Suprapubic skin (tissue), 4 donors: Measurements from ENCODE around the gene PCDH1. TPM values are rescaled to one million over a fixed set of nuclear protein-coding genes. Genes with fewer than 3 reads are reported as not detected.

Experiments
- DNase-seq, 2 donors: peaks; one replicate each; pipeline ENCODE4 v3.0.0-alpha.2; 2019; ENCODE audit warnings: low spot score in 2 of 2
- H3K27ac ChIP-seq: fragments of 200-600 bp; sonication (generic); one replicate; pipeline ENCODE4 v1.5.1; 2019
- H3K27me3 ChIP-seq: fragments of 200-600 bp; sonication (generic); one replicate; pipeline ENCODE4 v1.5.1; 2019
- H3K36me3 ChIP-seq: fragments of 200-600 bp; sonication (generic); one replicate; pipeline ENCODE4 v1.5.1; 2019
- H3K4me1 ChIP-seq: fragments of 200-600 bp; sonication (generic); one replicate; pipeline ENCODE4 v1.5.1; 2019
- H3K4me3 ChIP-seq: fragments of 200-600 bp; sonication (generic); one replicate; pipeline ENCODE4 v1.5.1; 2019; ENCODE audit warnings: mild to moderate bottlenecking
- H3K9me3 ChIP-seq: fragments of 200-600 bp; sonication (generic); one replicate; pipeline ENCODE4 v1.5.1; 2019
- EP300 ChIP-seq: sonication (generic); formaldehyde crosslinking; IDR thresholded peaks from one replicate; pipeline ENCODE4 v1.6.1; 2017; ENCODE audit warnings: antibody characterized with exemption
- POLR2A ChIP-seq, 2 donors: fragments of 450-650 bp; IDR thresholded peaks; one replicate each; pipeline ENCODE4 v1.6.1; 2017; ENCODE audit warnings: antibody characterized with exemption in 2 of 2, mild to moderate bottlenecking in 2 of 2, moderate library complexity in 2 of 2
- POLR2AphosphoS5 ChIP-seq, 3 donors: sonication (generic); formaldehyde crosslinking; IDR thresholded peaks; one replicate each; pipeline ENCODE4 v1.6.1; 2017; ENCODE audit warnings: antibody characterized with exemption in 3 of 3
- WGBS: methylation state at CpG from one replicate; pipeline ENCODE4 v1.1.5; 2018; 5-methylcytosine and 5-hydroxymethylcytosine counted together
- total RNA-seq, 4 donors: library from RNA; depleted of rRNA; stranded (reverse); fragments of >200 nt; gene quantifications; one replicate each; pipeline ENCODE4 v1.1.0, GENCODE V29; 2016
- TF ChIP-seq, protein P1 (sequence below), 2 donors: fragments of 200-600 bp in 1 of 2; fragments of 450-650 bp in 1 of 2; sonication (generic) in 1 of 2; IDR thresholded peaks; one replicate each; pipeline ENCODE4 v1.5.1; 2016 to 2019; ENCODE audit warnings: antibody characterized with exemption in 2 of 2, mild to moderate bottlenecking in 1 of 2, moderate library complexity in 1 of 2

PCDH1 gene
- total RNA-seq, 4 donors from 2014 or later, result 76.2 to 122 (median 89.5) TPM

DNA sequence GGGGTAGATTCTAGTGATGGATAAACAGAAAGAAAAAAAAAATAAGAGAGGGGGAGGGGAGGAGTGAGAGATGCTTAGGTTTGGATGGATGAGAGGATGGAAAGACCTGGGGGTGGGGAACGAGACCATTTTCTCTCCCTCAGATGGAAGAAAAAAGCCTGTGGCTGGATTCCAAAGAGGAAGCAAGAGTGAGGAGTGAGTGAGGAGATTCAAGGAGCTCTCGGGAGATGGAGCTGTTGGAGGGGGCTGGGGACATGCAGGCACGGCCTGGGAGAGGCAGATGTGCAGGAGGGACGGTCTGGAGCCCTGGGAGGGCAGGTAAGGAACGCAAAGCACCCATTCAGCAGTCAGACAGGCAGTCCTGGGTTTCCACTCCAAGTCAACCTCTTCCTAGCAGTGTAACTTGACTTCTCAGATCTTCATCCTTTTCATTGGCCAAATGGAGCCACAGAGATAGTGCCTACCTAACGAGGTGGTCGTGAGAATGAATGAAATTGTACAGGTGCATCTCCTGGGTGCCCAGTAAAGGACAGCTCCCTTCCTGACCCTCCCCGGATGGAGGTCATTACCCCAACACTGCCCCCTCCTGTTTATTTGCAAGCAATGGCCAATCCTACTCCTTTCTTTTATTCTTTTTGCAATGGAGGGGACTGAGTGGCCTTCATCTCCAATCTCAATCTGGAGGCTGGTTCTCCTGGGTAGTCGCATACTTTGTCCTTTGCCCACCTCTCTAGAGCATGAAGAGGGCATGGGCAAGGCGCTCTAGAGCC lies 52.2 kb downstream of the PCDH1 start:
- no peak overlapping the region for H3K27ac ChIP-seq
- no peaks in the 10 kb centered on the region for H3K9me3 ChIP-seq
- H3K4me1 ChIP-seq, result peaks cover 10% of the 10 kb centered on the region
- no peaks in the 10 kb centered on the region for H3K36me3 ChIP-seq
- WGBS, result 36% methylated on average over 10 of the region's 10 CpGs
- DNase-seq, result no peak
- H3K27me3 ChIP-seq, result no peaks in the 10 kb centered on the region
- H3K4me3 ChIP-seq, result no peak overlapping the region
- no peak for TF ChIP-seq POLR2AphosphoS5 (IDR thresholded peaks at IDR 0.05)
- no peak for TF ChIP-seq POLR2A (IDR thresholded peaks at IDR 0.05)
- TF ChIP-seq, protein P1, sequence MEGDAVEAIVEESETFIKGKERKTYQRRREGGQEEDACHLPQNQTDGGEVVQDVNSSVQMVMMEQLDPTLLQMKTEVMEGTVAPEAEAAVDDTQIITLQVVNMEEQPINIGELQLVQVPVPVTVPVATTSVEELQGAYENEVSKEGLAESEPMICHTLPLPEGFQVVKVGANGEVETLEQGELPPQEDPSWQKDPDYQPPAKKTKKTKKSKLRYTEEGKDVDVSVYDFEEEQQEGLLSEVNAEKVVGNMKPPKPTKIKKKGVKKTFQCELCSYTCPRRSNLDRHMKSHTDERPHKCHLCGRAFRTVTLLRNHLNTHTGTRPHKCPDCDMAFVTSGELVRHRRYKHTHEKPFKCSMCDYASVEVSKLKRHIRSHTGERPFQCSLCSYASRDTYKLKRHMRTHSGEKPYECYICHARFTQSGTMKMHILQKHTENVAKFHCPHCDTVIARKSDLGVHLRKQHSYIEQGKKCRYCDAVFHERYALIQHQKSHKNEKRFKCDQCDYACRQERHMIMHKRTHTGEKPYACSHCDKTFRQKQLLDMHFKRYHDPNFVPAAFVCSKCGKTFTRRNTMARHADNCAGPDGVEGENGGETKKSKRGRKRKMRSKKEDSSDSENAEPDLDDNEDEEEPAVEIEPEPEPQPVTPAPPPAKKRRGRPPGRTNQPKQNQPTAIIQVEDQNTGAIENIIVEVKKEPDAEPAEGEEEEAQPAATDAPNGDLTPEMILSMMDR (IDR thresholded peaks at IDR 0.05), result no peak
- TF ChIP-seq EP300, result no peak

- H3K4me3 ChIP-seq, result no peak overlapping the region
- H3K9me3 ChIP-seq, result no peaks in the 10 kb centered on the region
- H3K27me3 ChIP-seq, result no peaks in the 10 kb centered on the region
- no peak for DNase-seq
- 26% methylated on average over 10 of the region's 10 CpGs for WGBS
- no peaks in the 10 kb centered on the region for H3K36me3 ChIP-seq
- peaks cover 10% of the 10 kb centered on the region for H3K4me1 ChIP-seq
- no peak overlapping the region for H3K27ac ChIP-seq
- TF ChIP-seq, protein P1 (IDR thresholded peaks at IDR 0.05), result no peak
- no peak for TF ChIP-seq EP300
- no peak for TF ChIP-seq POLR2AphosphoS5 (IDR thresholded peaks at IDR 0.05)
Measured at GRCh38 chr5:141825241-141825671, 53.0 kb downstream of the PCDH1 start.

GRCh38 chr5:141824717-141825116 lies 53.5 kb downstream of the PCDH1 start:
- Histone ChIP-seq H3K27ac (no peak overlapping the region), H3K4me3 (no peak overlapping the region), H3K36me3 (no peaks in the 10 kb centered on the region), H3K27me3 (no peaks in the 10 kb centered on the region), H3K4me1 (peaks cover 10% of the 10 kb centered on the region), H3K9me3 (no peaks in the 10 kb centered on the region)
- TF ChIP-seq POLR2A (IDR thresholded peaks at IDR 0.05) (no peak), POLR2AphosphoS5 (IDR thresholded peaks at IDR 0.05) (no peak), EP300 (no peak)
- TF ChIP-seq, protein P1 (IDR thresholded peaks at IDR 0.05), result no peak
- WGBS, result 73% methylated on average over 3 of the region's 3 CpGs
- no peak for DNase-seq

DNA sequence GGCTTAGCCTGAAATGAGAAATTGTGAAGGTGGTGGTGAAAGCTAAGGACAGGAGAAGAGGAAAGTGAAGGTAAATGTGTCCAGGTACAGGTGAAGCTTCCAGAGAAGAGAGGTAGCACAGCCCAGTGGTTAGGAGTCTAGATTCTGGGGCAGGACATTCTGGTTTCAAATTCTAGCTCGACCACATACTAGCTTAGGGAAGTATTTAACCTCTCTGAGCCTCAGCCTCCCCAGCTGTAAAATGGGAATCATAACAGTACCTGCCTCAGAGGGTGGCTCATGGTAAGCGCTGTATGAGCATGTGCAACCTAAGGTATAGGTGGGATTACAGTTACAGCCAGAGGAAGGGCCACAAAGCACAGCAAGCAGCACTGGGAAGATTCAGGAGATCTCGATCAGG lies 55.2 kb downstream of the PCDH1 start:
- no peak overlapping the region for H3K4me3 ChIP-seq
- no peak for DNase-seq
- H3K4me1 ChIP-seq, result peaks cover 10% of the 10 kb centered on the region
- no peaks in the 10 kb centered on the region for H3K36me3 ChIP-seq
- H3K27ac ChIP-seq, result peak overlapping the region; percentile 81
- TF ChIP-seq EP300, result no peak
- 90% methylated on average over 3 of the region's 3 CpGs for WGBS
- H3K27me3 ChIP-seq, result no peaks in the 10 kb centered on the region
- no peaks in the 10 kb centered on the region for H3K9me3 ChIP-seq

- WGBS, result 16% methylated on average over 2 of the region's 2 CpGs
- TF ChIP-seq POLR2A (IDR thresholded peaks at IDR 0.05) (no peak), POLR2AphosphoS5 (IDR thresholded peaks at IDR 0.05) (no peak), EP300 (no peak)
- TF ChIP-seq, protein P1 (IDR thresholded peaks at IDR 0.05), result no peak
Measured at GRCh38 chr5:141822144-141822543, 56.1 kb downstream of the PCDH1 start.

More at GRCh38 chr5:141822144-141822543, 56.1 kb downstream of the PCDH1 start:
- Histone ChIP-seq H3K4me1 (peaks cover 10% of the 10 kb centered on the region), H3K27me3 (peaks cover 8% of the 10 kb centered on the region), H3K4me3 (no peak overlapping the region), H3K27ac (peak overlapping the region; percentile 81), H3K9me3 (no peaks in the 10 kb centered on the region), H3K36me3 (no peaks in the 10 kb centered on the region)
- no peak for DNase-seq
